Liver (tissue), 9 donors: ENCODE data around the gene TSHR. TPM values are rescaled to one million over a fixed set of nuclear protein-coding genes. Genes with fewer than 3 reads are reported as not detected.
A peak's percentile ranks its signal among the peaks of the same experiment; 100 is the strongest.

Source experiments
- DNase-seq: peaks from one replicate; pipeline ENCODE4 v3.0.0-alpha.2; 2017; ENCODE audit warnings: low spot score
- H3K27ac ChIP-seq, 2 donors: one replicate each; pipeline ENCODE4 v1.7.0; 2013; ENCODE audit warnings: inconsistent platforms in 2 of 2, low read length in 2 of 2, control low read depth in 1 of 2, low read depth in 1 of 2, mild to moderate bottlenecking in 1 of 2
- H3K27me3 ChIP-seq, 4 donors: one replicate each; pipeline versions ENCODE4 v1.6.1 to v1.7.0; 2013; ENCODE audit warnings: low read length in 3 of 4, inconsistent platforms in 1 of 4, mild to moderate bottlenecking in 1 of 4, moderate library complexity in 1 of 4; ENCODE audit not compliant: control insufficient read depth in 4 of 4, insufficient read depth in 4 of 4
- H3K36me3 ChIP-seq, 4 donors: one replicate each; pipeline versions ENCODE4 v1.6.1 to v1.7.0; 2013; ENCODE audit warnings: low read length in 3 of 4, mild to moderate bottlenecking in 3 of 4, low read depth in 1 of 4, moderate library complexity in 1 of 4; ENCODE audit not compliant: control insufficient read depth in 4 of 4, insufficient read depth in 3 of 4
- H3K4me1 ChIP-seq, 4 donors: one replicate each; pipeline versions ENCODE4 v1.6.1 to v1.7.0; 2013; ENCODE audit warnings: low read length in 3 of 4, mild to moderate bottlenecking in 3 of 4, moderate library complexity in 1 of 4; ENCODE audit not compliant: control insufficient read depth in 4 of 4, insufficient read depth in 4 of 4
- H3K4me3 ChIP-seq, 3 donors: one replicate each; pipeline versions ENCODE4 v1.6.1 to v1.7.0; 2013; ENCODE audit warnings: low read length in 3 of 3, control low read depth in 1 of 3, low read depth in 1 of 3, mild to moderate bottlenecking in 1 of 3
- H3K9ac ChIP-seq, 2 donors: one replicate each; pipeline ENCODE4 v1.7.0; 2013; ENCODE audit warnings: low read length in 2 of 2, mild to moderate bottlenecking in 2 of 2, moderate library complexity in 2 of 2, control low read depth in 1 of 2, low read depth in 1 of 2
- H3K9me3 ChIP-seq, 4 donors: one replicate each; pipeline versions ENCODE4 v1.6.1 to v1.7.0; 2013; ENCODE audit warnings: low read length in 3 of 4; ENCODE audit not compliant: control insufficient read depth in 4 of 4
- EGR1 ChIP-seq, 2 donors: IDR thresholded peaks; 2 replicates each; pipeline ENCODE4 v1.6.1; 2016 to 2018; ENCODE audit warnings: antibody characterized with exemption in 2 of 2, low read depth in 2 of 2
- FOXA1 ChIP-seq: IDR thresholded peaks from 2 replicates; pipeline ENCODE4 v1.6.1; 2016; ENCODE audit warnings: antibody characterized with exemption
- GABPA ChIP-seq, 2 donors: IDR thresholded peaks in 1 of 2; conservative IDR thresholded peaks in 1 of 2; 2 replicates each; pipeline ENCODE4 v1.6.1; 2016; ENCODE audit warnings: antibody characterized with exemption in 2 of 2, mild to moderate bottlenecking in 1 of 2, moderate library complexity in 1 of 2
- HNF4A ChIP-seq, 2 donors: conservative IDR thresholded peaks; 2 replicates each; pipeline ENCODE4 v1.6.1; 2016; ENCODE audit warnings: antibody characterized with exemption in 2 of 2, mild to moderate bottlenecking in 2 of 2
- HNF4G ChIP-seq: IDR thresholded peaks from 2 replicates; pipeline ENCODE4 v1.6.1; 2016; ENCODE audit warnings: antibody characterized with exemption
- JUND ChIP-seq, 2 donors: IDR thresholded peaks; 2 replicates each; pipeline ENCODE4 v1.6.1; 2016; ENCODE audit warnings: antibody characterized with exemption in 2 of 2
- MAX ChIP-seq: IDR thresholded peaks from 2 replicates; pipeline ENCODE4 v1.6.1; 2016; ENCODE audit warnings: antibody characterized with exemption
- NR2F2 ChIP-seq: IDR thresholded peaks from 2 replicates; pipeline ENCODE4 v1.6.1; 2016; ENCODE audit warnings: antibody characterized with exemption
- REST ChIP-seq: IDR thresholded peaks from 2 replicates; pipeline ENCODE4 v1.6.1; 2016; ENCODE audit warnings: antibody characterized with exemption, mild to moderate bottlenecking
- RXRA ChIP-seq, 2 donors: IDR thresholded peaks; 2 replicates each; pipeline ENCODE4 v1.6.1; 2017 to 2018; ENCODE audit warnings: antibody characterized with exemption in 2 of 2, mild to moderate bottlenecking in 1 of 2
- SP1 ChIP-seq: IDR thresholded peaks from 2 replicates; pipeline ENCODE4 v1.6.1; 2018; ENCODE audit warnings: antibody characterized with exemption, mild to moderate bottlenecking
- TAF1 ChIP-seq: conservative IDR thresholded peaks from 2 replicates; pipeline ENCODE4 v1.6.1; 2016; ENCODE audit warnings: antibody characterized with exemption, mild to moderate bottlenecking
- YY1 ChIP-seq: IDR thresholded peaks from 2 replicates; pipeline ENCODE4 v1.6.1; 2016; ENCODE audit warnings: antibody characterized with exemption, mild to moderate bottlenecking
- WGBS: extraction: QIAGEN DNeasy Blood & Tissue Kit; methylation state at CpG from one replicate; pipeline ENCODE4 v1.1.7; 2013; 5-methylcytosine and 5-hydroxymethylcytosine counted together
- polyA plus RNA-seq, 2 donors: library from polyadenylated mRNA; stranded (reverse) in 1 of 2; unstranded in 1 of 2; fragments of 200-250 nt in 1 of 2; fragments of >200 nt in 1 of 2; fragmentation: Nextera tagmentation in 1 of 2; extraction: Ambion mirVana in 1 of 2; gene quantifications; one replicate each; pipeline versions ENCODE4 v1.2.1 to v1.2.3, GENCODE V29; 2013 to 2015
- total RNA-seq, 2 donors: library from RNA; depleted of rRNA; stranded (reverse); fragments of >200 nt; gene quantifications; one replicate each; pipeline ENCODE4 v1.2.3, GENCODE V29; 2014
- TF ChIP-seq, protein P1 (sequence below): fragments of 150-350 bp; IDR thresholded peaks from 2 replicates; pipeline ENCODE4 v1.5.1; 2017; ENCODE audit warnings: improper control_type of control experiment, low read depth, low read length; ENCODE audit not compliant: missing input control
- TF ChIP-seq, protein P2 (sequence below): IDR thresholded peaks from 2 replicates; pipeline ENCODE4 v1.6.1; 2016; ENCODE audit warnings: antibody characterized with exemption
- TF ChIP-seq, protein P3 (sequence below): IDR thresholded peaks from 2 replicates; pipeline ENCODE4 v1.6.1; 2016; ENCODE audit warnings: antibody characterized with exemption
- donor health status: healthy.
- donor health status: healthy.
- donor health status: healthy.
- donor health status: healthy.
- donor health status: healthy.

TSHR gene
- total and polyA plus RNA-seq, 4 donors = 0.08 to 3.2 TPM; not detected in 2

GRCh38 chr14:81141426-81141825 is 186.0 kb downstream of the TSHR start (continued):
- TF ChIP-seq, protein P1, sequence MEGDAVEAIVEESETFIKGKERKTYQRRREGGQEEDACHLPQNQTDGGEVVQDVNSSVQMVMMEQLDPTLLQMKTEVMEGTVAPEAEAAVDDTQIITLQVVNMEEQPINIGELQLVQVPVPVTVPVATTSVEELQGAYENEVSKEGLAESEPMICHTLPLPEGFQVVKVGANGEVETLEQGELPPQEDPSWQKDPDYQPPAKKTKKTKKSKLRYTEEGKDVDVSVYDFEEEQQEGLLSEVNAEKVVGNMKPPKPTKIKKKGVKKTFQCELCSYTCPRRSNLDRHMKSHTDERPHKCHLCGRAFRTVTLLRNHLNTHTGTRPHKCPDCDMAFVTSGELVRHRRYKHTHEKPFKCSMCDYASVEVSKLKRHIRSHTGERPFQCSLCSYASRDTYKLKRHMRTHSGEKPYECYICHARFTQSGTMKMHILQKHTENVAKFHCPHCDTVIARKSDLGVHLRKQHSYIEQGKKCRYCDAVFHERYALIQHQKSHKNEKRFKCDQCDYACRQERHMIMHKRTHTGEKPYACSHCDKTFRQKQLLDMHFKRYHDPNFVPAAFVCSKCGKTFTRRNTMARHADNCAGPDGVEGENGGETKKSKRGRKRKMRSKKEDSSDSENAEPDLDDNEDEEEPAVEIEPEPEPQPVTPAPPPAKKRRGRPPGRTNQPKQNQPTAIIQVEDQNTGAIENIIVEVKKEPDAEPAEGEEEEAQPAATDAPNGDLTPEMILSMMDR = no peak
- TF ChIP-seq, protein P2, sequence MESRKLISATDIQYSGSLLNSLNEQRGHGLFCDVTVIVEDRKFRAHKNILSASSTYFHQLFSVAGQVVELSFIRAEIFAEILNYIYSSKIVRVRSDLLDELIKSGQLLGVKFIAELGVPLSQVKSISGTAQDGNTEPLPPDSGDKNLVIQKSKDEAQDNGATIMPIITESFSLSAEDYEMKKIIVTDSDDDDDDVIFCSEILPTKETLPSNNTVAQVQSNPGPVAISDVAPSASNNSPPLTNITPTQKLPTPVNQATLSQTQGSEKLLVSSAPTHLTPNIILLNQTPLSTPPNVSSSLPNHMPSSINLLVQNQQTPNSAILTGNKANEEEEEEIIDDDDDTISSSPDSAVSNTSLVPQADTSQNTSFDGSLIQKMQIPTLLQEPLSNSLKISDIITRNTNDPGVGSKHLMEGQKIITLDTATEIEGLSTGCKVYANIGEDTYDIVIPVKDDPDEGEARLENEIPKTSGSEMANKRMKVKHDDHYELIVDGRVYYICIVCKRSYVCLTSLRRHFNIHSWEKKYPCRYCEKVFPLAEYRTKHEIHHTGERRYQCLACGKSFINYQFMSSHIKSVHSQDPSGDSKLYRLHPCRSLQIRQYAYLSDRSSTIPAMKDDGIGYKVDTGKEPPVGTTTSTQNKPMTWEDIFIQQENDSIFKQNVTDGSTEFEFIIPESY = no peak
- no peak for TF ChIP-seq SP1
- TF ChIP-seq TAF1 = no peak
- TF ChIP-seq, protein P3, sequence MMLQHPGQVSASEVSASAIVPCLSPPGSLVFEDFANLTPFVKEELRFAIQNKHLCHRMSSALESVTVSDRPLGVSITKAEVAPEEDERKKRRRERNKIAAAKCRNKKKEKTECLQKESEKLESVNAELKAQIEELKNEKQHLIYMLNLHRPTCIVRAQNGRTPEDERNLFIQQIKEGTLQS = no peak

DNA sequence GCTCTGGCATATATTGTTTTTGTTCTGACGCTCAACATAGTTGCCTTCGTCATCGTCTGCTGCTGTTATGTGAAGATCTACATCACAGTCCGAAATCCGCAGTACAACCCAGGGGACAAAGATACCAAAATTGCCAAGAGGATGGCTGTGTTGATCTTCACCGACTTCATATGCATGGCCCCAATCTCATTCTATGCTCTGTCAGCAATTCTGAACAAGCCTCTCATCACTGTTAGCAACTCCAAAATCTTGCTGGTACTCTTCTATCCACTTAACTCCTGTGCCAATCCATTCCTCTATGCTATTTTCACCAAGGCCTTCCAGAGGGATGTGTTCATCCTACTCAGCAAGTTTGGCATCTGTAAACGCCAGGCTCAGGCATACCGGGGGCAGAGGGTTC is 188.4 kb downstream of the TSHR start:
- no peak overlapping the region for H3K9ac ChIP-seq
- TF ChIP-seq YY1 (no peak), GABPA (IDR thresholded peaks at IDR 0.05 in 1 of 2, conservative IDR thresholded peaks at IDR 0.05 in 1 of 2) (no peak), EGR1 (IDR thresholded peaks at IDR 0.05; ENCODE audit: low read depth in 2 of 2) (no peak), HNF4A (conservative IDR thresholded peaks at IDR 0.05) (no peak), SP1 (no peak), NR2F2 (no peak), JUND (IDR thresholded peaks at IDR 0.05) (no peak), FOXA1 (no peak)
- TF ChIP-seq, protein P2 = no peak
- WGBS = 95% methylated on average over 8 of the region's 8 CpGs
- H3K4me1 ChIP-seq = peaks cover 0 to 21% (median 12%) of the 10 kb centered on the region in 4 donors
- H3K9me3 ChIP-seq = no peaks in the 10 kb centered on the region
- no peaks in the 10 kb centered on the region for H3K36me3 ChIP-seq
- no peak overlapping the region for H3K4me3 ChIP-seq
- no peaks in the 10 kb centered on the region for H3K27me3 ChIP-seq
- no peak for DNase-seq
- H3K27ac ChIP-seq = no peak overlapping the region

DNA sequence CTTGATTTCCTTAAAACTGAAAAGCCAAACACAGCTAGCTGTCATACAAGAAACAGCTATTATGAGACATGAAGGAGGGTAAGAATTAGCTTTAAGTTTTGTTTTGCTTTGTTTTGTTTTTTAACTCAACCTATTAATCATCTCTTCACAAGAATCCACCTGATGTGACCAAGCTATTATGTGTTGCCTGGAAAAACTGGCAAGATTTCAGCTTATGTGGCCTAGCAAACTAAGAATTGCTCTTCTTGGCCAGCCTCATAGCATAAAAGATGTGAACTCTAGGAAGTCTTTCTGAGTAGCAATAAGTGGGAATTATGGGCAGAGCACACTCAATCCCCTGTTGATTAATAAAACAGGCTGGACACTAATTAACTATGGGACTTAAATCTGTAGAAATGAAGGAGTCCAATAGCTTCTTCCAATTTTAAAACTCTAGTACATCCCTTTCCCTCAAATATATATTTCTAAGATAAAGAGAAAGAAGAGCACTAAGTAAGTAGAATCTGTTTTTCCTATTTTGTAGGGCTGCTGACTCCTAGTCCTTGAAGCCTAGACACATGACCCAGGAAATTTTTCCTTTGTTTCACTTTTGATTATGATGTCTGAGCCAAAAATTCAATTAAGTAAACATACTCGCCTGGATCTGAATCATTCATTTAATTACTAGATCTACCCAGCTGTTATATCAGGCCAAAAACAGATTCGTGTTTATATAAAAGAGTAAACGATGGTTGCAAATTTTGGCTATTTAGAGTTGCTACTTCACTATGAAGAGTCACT is 189.6 kb downstream of the TSHR start:
- Histone ChIP-seq H3K4me3 (no peak overlapping the region), H3K9me3 (no peaks in the 10 kb centered on the region), H3K27me3 (no peaks in the 10 kb centered on the region), H3K36me3 (no peaks in the 10 kb centered on the region), H3K9ac (no peak overlapping the region), H3K4me1 (peaks cover 0 to 21% (median 13%) of the 10 kb centered on the region in 4 donors), H3K27ac (peak overlapping the region; percentile 13 to 57)
- no peak for DNase-seq
- 22% methylated on average over 3 of the region's 3 CpGs for WGBS
- TF ChIP-seq RXRA (IDR thresholded peaks at IDR 0.05) (no peak), FOXA1 (no peak), MAX (no peak), REST (no peak), HNF4G (no peak), SP1 (no peak), GABPA (IDR thresholded peaks at IDR 0.05 in 1 of 2, conservative IDR thresholded peaks at IDR 0.05 in 1 of 2) (no peak), HNF4A (conservative IDR thresholded peaks at IDR 0.05) (no peak), EGR1 (IDR thresholded peaks at IDR 0.05; ENCODE audit: low read depth in 2 of 2) (no peak), YY1 (no peak), JUND (IDR thresholded peaks at IDR 0.05) (no peak), NR2F2 (no peak)
- TF ChIP-seq, protein P2 = no peak
